DND-41 (cell line): ENCODE data around the gene HOXA5.

Source experiments
- CTCF ChIP-seq: IDR thresholded peaks from 2 replicates; pipeline ENCODE4 v1.5.1; 2012; ENCODE audit warnings: borderline replicate concordance, low read length, moderate library complexity, mild to moderate bottlenecking; ENCODE audit not compliant: poor library complexity, severe bottlenecking; ENCODE audit errors: extremely low read depth
- EZH2 ChIP-seq: IDR thresholded peaks from 3 replicates; pipeline ENCODE4 v1.6.1; 2012; ENCODE audit warnings: borderline replicate concordance, low read depth, mild to moderate bottlenecking, moderate library complexity, low read length, inconsistent platforms; ENCODE audit not compliant: severe bottlenecking

- TF ChIP-seq CTCF (no peak), EZH2 (no peak)
These were observed 46.7 kb upstream of the HOXA5 start for GRCh38 chr7:27189997-27190748.
